SK-N-MC (cell line): ENCODE data around the gene GLYAT.

Source experiments
- EZH2 ChIP-seq: fragments of 200-600 bp; sonication (generic); IDR thresholded peaks from one replicate; pipeline ENCODE4 v1.6.1; 2017; ENCODE audit warnings: antibody characterized with exemption
- POLR2AphosphoS5 ChIP-seq: IDR thresholded peaks from 2 replicates; pipeline ENCODE4 v1.6.1; 2012; ENCODE audit warnings: mild to moderate bottlenecking, low read depth, low read length, borderline replicate concordance

DNA sequence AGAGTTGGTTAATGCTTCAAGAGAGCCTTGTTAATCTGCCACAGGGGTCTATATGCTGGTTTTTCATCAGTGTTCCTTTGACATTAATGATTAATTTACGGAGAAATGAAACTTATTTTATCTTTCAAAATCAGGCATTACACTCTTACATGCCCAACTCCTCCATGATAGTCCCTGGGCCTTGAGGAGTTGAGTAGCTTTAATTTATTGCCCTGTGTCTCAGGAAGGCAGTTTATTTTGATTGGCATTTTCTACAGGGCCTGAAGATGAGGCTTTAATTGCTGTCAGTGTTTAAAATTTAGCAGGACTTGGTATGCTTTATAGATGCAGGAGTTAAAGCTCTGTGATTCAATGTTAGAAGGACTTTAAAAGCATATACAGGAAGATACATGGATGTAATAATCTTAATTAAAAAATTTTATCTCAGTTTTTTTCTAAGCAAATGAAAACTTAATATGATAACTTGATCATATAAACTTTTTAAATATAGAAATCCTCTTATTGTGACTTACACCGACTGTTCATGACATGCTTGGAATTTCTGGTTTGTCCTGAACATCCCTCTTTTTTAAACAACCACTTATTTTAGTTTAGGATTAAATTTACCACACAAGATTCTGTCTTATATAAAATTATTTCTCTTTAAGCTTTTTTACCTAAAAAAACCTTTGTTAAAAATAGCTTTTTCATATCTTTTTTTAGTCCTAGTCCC lies 12.2 kb downstream of the GLYAT start:
- TF ChIP-seq POLR2AphosphoS5 (no peak), EZH2 (no peak)
